Neural cell (in vitro differentiated cells): ENCODE data around the gene CIRBP.

Experiments
- CTCF ChIP-seq: fragments of 450-650 bp; IDR thresholded peaks from 2 replicates; pipeline ENCODE4 v1.5.1; 2014; ENCODE audit warnings: antibody characterized with exemption, mild to moderate bottlenecking, moderate library complexity; ENCODE audit not compliant: poor library complexity, severe bottlenecking
- EP300 ChIP-seq: fragments of 450-650 bp; conservative IDR thresholded peaks from 2 replicates; pipeline ENCODE4 v1.6.1; 2014; ENCODE audit warnings: antibody characterized with exemption, mild to moderate bottlenecking, moderate library complexity; ENCODE audit not compliant: poor library complexity, severe bottlenecking
- EZH2 ChIP-seq: fragments of 200-600, 300-800 bp; shearing (Covaris generic), sonication (generic); IDR thresholded peaks from 2 replicates; pipeline ENCODE4 v1.6.1; 2014; ENCODE audit warnings: antibody characterized with exemption, low read length, borderline replicate concordance, mild to moderate bottlenecking; ENCODE audit not compliant: insufficient read depth, poor library complexity, severe bottlenecking
- MXI1 ChIP-seq: fragments of 450-650 bp; conservative IDR thresholded peaks from 2 replicates; pipeline ENCODE4 v1.6.1; 2014; ENCODE audit warnings: antibody characterized with exemption, mild to moderate bottlenecking; ENCODE audit not compliant: poor library complexity, severe bottlenecking
- POLR2AphosphoS5 ChIP-seq: IDR thresholded peaks from 2 replicates; pipeline ENCODE4 v1.6.1; 2012
- RAD21 ChIP-seq: fragments of 450-650 bp; conservative IDR thresholded peaks from 2 replicates; pipeline ENCODE4 v1.6.1; 2014; ENCODE audit warnings: antibody characterized with exemption, mild to moderate bottlenecking, moderate library complexity
- REST ChIP-seq: IDR thresholded peaks from 2 replicates; pipeline ENCODE4 v1.6.1; 2012; ENCODE audit warnings: borderline replicate concordance
- TAF1 ChIP-seq: IDR thresholded peaks from 2 replicates; pipeline ENCODE4 v1.6.1; 2012; ENCODE audit warnings: low read depth

GRCh38 chr19:1272423-1273262 is 3.5 kb downstream of the CIRBP start:
- no peak for TF ChIP-seq CTCF
- no peak for TF ChIP-seq POLR2AphosphoS5
- no peak for TF ChIP-seq REST
- TF ChIP-seq EZH2, result no peak
- no peak for TF ChIP-seq EP300
- TF ChIP-seq TAF1, result no peak
- no peak for TF ChIP-seq RAD21
- TF ChIP-seq MXI1, result no peak
